GM21528 (cell line): ENCODE results near the gene FREM1.

ENCODE experiments used
- ATAC-seq: cut with Tn5 transposase; IDR thresholded peaks from one replicate; pipeline ENCODE4 v1.9.1; 2021; ENCODE audit warnings: mild to moderate bottlenecking, moderate library complexity; ENCODE audit not compliant: unreplicated experiment, low FRiP score

FREM1 gene

GRCh38 chr9:14770592-14770991, 139.6 kb downstream of the FREM1 start:
- no peak for ATAC-seq

GRCh38 chr9:14769230-14769571, 141.0 kb downstream of the FREM1 start:
- ATAC-seq, result no peak

- ATAC-seq, result no peak
Measured at GRCh38 chr9:14768405-14769229, 141.6 kb downstream of the FREM1 start.

DNA sequence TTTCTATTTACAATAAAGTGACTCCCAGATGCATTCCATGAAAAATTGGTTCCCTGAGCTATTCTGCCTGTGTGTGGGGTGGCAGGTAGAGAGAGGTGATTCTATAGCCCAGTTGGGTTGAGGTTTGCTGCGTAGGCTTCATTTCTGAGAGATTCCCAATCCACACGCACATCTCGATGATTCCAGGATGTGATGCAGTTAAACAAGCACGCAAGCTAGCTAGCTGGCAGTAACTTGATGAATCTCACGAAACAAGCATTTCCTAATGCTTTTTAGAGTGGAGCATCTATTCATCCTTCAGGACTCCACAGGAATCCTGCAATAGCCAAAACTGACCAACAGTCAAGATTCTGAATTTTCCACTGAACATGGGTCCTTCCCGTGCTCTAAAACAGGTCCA, 143.9 kb downstream of the FREM1 start:
- ATAC-seq, result no peak

DNA sequence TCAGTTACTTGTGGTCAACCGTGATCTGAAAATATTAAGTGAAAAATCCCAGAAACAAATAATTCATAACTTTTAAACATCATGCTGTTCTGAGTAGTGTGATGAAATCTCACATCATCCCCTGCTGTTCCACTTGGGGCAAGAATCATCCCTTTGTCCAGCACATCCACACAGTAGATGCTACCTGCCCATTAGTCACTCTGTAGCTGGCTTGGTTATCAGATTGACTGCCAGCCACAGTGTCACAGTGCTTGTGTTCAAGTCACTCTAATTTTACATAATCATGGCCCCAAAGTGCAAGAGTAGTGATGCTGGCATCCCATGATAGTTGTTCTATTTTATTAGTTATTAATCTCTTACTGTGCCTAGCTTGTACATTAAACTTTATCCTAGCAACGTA, 148.6 kb downstream of the FREM1 start:
- ATAC-seq, result no peak

GRCh38 chr9:14760060-14760459, 150.2 kb downstream of the FREM1 start:
- ATAC-seq, result no peak

DNA sequence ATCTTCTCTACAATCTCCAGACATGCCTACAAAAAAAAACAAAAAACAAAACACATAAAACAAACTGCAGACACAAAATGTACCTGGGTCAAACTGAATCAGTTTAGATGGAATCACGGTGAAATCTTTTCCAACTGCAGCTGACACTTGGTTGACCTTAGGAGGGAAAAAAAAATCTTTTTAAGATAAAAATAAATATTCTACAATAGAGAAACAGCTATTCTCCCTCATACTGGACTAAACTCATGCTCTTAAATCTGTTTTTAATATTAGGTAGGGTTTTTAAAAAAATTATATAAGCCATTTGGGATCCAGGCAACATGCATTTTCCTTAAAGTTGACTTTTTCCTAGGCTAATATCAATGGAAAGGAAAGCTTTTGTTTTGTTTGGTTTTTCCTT, 153.9 kb downstream of the FREM1 start:
- no peak for ATAC-seq

DNA sequence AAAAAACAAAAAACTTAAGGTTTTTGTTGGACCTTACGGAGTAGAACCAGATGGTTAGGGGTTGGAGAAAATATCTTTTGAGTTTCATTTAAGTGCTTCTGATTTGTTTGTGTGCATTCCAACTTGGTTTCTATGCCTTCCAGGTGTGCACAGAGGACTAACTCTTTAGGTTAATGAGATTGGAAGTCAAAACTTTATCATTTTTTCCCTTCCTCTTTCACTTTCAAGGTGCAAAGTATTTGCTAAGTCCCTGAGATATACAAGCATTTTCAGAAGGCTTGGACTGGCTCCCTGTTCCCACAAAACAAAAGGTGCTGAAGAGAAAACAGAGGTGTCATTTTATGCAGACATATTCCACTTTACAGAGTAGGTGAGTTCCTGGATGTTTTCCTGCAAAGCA, 157.4 kb downstream of the FREM1 start:
- ATAC-seq, result no peak

GRCh38 chr9:14752271-14752670, 158.0 kb downstream of the FREM1 start:
- ATAC-seq, result no peak

GRCh38 chr9:14750821-14751220, 159.4 kb downstream of the FREM1 start:
- no peak for ATAC-seq

GRCh38 chr9:14749741-14750211, 160.5 kb downstream of the FREM1 start:
- no peak for ATAC-seq

DNA sequence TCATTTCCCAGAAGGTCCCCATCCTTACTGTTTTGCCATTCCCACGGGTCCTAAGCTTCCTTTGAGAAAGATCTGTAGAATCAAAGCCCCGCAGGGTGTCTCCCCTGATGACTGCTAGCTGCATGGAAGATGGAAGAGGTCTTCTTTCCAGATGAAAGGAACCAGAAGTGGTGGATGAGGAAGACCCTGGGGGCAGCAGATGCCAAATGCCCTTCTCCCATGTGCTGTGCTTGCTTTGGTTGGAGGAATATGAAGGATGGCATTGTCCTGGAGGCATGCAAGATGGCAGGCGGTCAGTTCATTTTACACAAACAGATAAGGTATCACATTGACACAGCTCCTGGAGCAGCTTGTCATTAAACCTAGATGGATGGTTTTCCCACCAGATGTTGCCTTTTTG, 161.9 kb downstream of the FREM1 start:
- no peak for ATAC-seq

GRCh38 chr9:14747111-14747510, 163.1 kb downstream of the FREM1 start:
- ATAC-seq, result no peak

- no peak for ATAC-seq
Measured at GRCh38 chr9:14746626-14747025, 163.6 kb downstream of the FREM1 start.

DNA sequence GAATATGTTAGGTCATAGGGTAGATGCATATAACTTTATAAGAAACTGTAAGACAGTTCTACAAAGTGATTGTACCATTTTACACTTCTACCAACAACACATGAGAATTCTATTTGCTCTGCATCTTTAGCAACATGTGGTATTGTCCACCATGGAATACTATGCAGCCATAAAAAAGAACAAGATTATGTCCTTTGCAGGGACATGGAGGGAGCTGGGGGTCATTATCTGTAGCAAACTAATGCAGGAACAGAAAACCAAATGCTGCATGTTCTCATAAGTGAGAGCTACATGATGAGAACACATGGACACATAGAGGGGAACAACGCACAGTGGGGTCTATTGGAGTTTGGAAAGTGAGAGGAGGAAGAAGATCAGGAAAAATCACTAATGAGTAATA, 165.5 kb downstream of the FREM1 start:
- ATAC-seq, result no peak

- peak; percentile 85 for ATAC-seq
Measured at GRCh38 chr9:14741369-14741768, 168.9 kb downstream of the FREM1 start.

GRCh38 chr9:14733133-14733532, 177.1 kb downstream of the FREM1 start:
- no peak for ATAC-seq

DNA sequence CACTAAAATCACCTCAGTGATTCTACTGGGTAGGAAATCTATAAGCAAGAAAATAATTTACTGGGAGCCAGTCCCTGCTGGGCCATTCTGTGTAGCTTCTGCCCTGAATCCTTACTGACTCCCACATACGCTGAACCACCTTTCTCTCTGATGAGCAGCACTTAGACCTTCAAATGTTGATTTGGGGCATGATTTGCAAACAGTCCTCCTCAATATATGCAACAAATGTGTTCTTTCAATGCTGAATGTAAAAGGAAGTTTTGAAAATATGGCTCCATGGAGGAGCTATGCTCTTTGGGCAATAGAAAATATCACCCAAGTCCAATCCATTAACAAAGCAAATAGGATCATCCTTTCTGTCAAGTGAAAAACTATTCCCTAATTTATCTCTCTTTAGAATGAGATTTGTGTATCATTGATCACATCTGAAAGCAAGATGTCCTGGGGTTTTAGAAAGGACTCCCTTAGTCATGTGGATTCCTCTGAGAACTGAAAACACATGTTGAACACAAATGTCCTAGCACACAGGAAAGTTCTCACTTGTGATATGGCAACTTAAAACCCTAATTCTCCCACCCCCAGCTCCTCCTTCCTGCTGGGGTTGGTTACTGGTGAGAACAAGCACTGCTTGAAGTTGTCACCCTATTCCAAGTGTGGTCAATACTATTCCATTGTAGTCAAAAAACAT, 178.8 kb downstream of the FREM1 start:
- ATAC-seq, result no peak

- ATAC-seq, result no peak
Measured at GRCh38 chr9:14730461-14730898, 179.7 kb downstream of the FREM1 start.

GRCh38 chr9:14723301-14723700, 186.9 kb downstream of the FREM1 start:
- no peak for ATAC-seq

- no peak for ATAC-seq
Measured at GRCh38 chr9:14722391-14723035, 187.7 kb downstream of the FREM1 start, which contains the start of gene CER1. Gene CER1, minus strand, starts transcription at chr9:14722733. Its CDS starts 61 bp downstream, at chr9:14722672.
